ENCODE results near the gene CEMIP.

Gene CEMIP

GRCh38 chr15:80970658-80971057 is 191.5 kb downstream of the CEMIP start:
- in situ Hi-C loops (cut with HindIII; ENCODE audit: low sequenced_read_pairs): no loop called here

GRCh38 chr15:80971143-80971542 is 192.0 kb downstream of the CEMIP start:
- in situ Hi-C loops (cut with HindIII; ENCODE audit: low sequenced_read_pairs): no loop called here

GRCh38 chr15:80972276-80972675 is 193.1 kb downstream of the CEMIP start:
- in situ Hi-C loops (cut with HindIII; ENCODE audit: low sequenced_read_pairs): no loop called here

- in situ Hi-C loops (cut with HindIII; ENCODE audit: low sequenced_read_pairs): no loop called here
Observed at GRCh38 chr15:80974914-80975313, 195.7 kb downstream of the CEMIP start.

- in situ Hi-C loops (cut with HindIII; ENCODE audit: low sequenced_read_pairs): no loop called here
Observed at GRCh38 chr15:80976851-80977250, 197.7 kb downstream of the CEMIP start.

GRCh38 chr15:80977627-80978036 is 198.5 kb downstream of the CEMIP start:
- in situ Hi-C loops (cut with HindIII; ENCODE audit: low sequenced_read_pairs): no loop called here

- in situ Hi-C loops (cut with HindIII; ENCODE audit: low sequenced_read_pairs): no loop called here
Observed at GRCh38 chr15:80978685-80979329, 199.6 kb downstream of the CEMIP start.

- in situ Hi-C loops (cut with HindIII; ENCODE audit: low sequenced_read_pairs): no loop called here
Observed at GRCh38 chr15:80979538-80980200, 200.5 kb downstream of the CEMIP start.

GRCh38 chr15:80982205-80982604 is 203.0 kb downstream of the CEMIP start:
- in situ Hi-C loops (cut with HindIII; ENCODE audit: low sequenced_read_pairs): no loop called here

GRCh38 chr15:80982839-80983238 is 203.7 kb downstream of the CEMIP start:
- in situ Hi-C loops (cut with HindIII; ENCODE audit: low sequenced_read_pairs): no loop called here

GRCh38 chr15:80984856-80985255 is 205.7 kb downstream of the CEMIP start:
- in situ Hi-C loops (cut with HindIII; ENCODE audit: low sequenced_read_pairs): no loop called here

GRCh38 chr15:80985981-80986380 is 206.8 kb downstream of the CEMIP start:
- in situ Hi-C loops (cut with HindIII; ENCODE audit: low sequenced_read_pairs): no loop called here

GRCh38 chr15:80986487-80986886 is 207.3 kb downstream of the CEMIP start:
- in situ Hi-C loops (cut with HindIII; ENCODE audit: low sequenced_read_pairs): no loop called here

- in situ Hi-C loops (cut with HindIII; ENCODE audit: low sequenced_read_pairs): no loop called here
Observed at GRCh38 chr15:80988148-80988796, 209.1 kb downstream of the CEMIP start.

- in situ Hi-C loops (cut with HindIII; ENCODE audit: low sequenced_read_pairs): no loop called here
Observed at GRCh38 chr15:80989081-80989517, 209.9 kb downstream of the CEMIP start.

- in situ Hi-C loops (cut with HindIII; ENCODE audit: low sequenced_read_pairs): no loop called here
Observed at GRCh38 chr15:80989518-80990478, 210.6 kb downstream of the CEMIP start, which contains the start of gene MESD. Gene MESD (minus strand): TSS chr15:80989819. CDS start chr15:80989791, 28 bp downstream.

- in situ Hi-C loops (cut with HindIII; ENCODE audit: low sequenced_read_pairs): no loop called here
Observed at GRCh38 chr15:80990955-80991354, 211.8 kb downstream of the CEMIP start.

GRCh38 chr15:80991421-80991820 is 212.3 kb downstream of the CEMIP start:
- in situ Hi-C loops (cut with HindIII; ENCODE audit: low sequenced_read_pairs): no loop called here

GRCh38 chr15:80992006-80992405 is 212.8 kb downstream of the CEMIP start:
- in situ Hi-C loops (cut with HindIII; ENCODE audit: low sequenced_read_pairs): no loop called here

GRCh38 chr15:80992441-80992840 is 213.3 kb downstream of the CEMIP start:
- in situ Hi-C loops (cut with HindIII; ENCODE audit: low sequenced_read_pairs): no loop called here

GRCh38 chr15:80996247-80996646 is 217.1 kb downstream of the CEMIP start:
- in situ Hi-C loops (cut with HindIII; ENCODE audit: low sequenced_read_pairs): no loop called here

All from endothelial cell of hepatic sinusoid (primary cell).